Neural crest cell (in vitro differentiated cells): ENCODE results near the gene ZNG1C. TPM values are rescaled to one million over a fixed set of nuclear protein-coding genes. Genes with fewer than 3 reads are reported as not detected.
"Not testable (repeated sequence)": the region's sequence is repeated elsewhere in the genome, so short reads cannot be mapped to it uniquely, and the experiment has no call there.

Experiments used
- DNase-seq: peaks from one replicate; pipeline ENCODE4 v3.0.0; 2021; ENCODE audit warnings: low read depth, mixed read lengths, low spot score
- H3K27ac Mint-ChIP-seq: one replicate; pipeline ENCODE4 v1.8.0; 2021; ENCODE audit warnings: mild to moderate bottlenecking, mixed read lengths; ENCODE audit not compliant: unreplicated experiment
- H3K27me3 Mint-ChIP-seq: 2 replicates; pipeline ENCODE4 v1.8.0; 2021; ENCODE audit warnings: low read depth, mild to moderate bottlenecking, mixed read lengths
- H3K36me3 Mint-ChIP-seq: 2 replicates; pipeline ENCODE4 v1.8.0; 2021; ENCODE audit warnings: low read depth, mild to moderate bottlenecking, mixed read lengths
- H3K4me1 Mint-ChIP-seq: 2 replicates; pipeline ENCODE4 v1.8.0; 2021; ENCODE audit warnings: mixed read lengths
- H3K4me3 Mint-ChIP-seq: one replicate; pipeline ENCODE4 v1.8.0; 2021; ENCODE audit warnings: mild to moderate bottlenecking, mixed read lengths
- H3K9me3 Mint-ChIP-seq: 2 replicates; pipeline ENCODE4 v1.8.0; 2021; ENCODE audit warnings: mixed read lengths
- long read RNA-seq: library from polyadenylated mRNA; unstranded; transcript quantifications from one replicate; pipeline ENCODE4 v2.0.0, GENCODE V29; 2020
- total RNA-seq: library from RNA; stranded (reverse); gene quantifications from 2 replicates; pipeline ENCODE4 v1.2.1, GENCODE V29; 2021

The ZNG1C gene
- 28.0 and 29.6 TPM in 2 replicates for total RNA-seq
- long read RNA-seq, transcript CBWD3-206 (3 exons, 1,736 nt): major isoform, 8 of 25 reads
- long read RNA-seq, partial matches to known transcripts: 1 of 25 reads
- long read RNA-seq, other reads (novel, unspliced or antisense): 16 of 25 reads

GRCh38 chr9:68241683-68242082 lies at the start of gene ZNG1C:
TSS of gene ZNG1C (plus strand) at chr9:68241983. CDS start at chr9:68242032, 49 bp downstream.
- H3K27ac Mint-ChIP-seq, DNase-seq, H3K36me3 Mint-ChIP-seq, H3K4me3 Mint-ChIP-seq, H3K4me1 Mint-ChIP-seq, H3K27me3 Mint-ChIP-seq, H3K9me3 Mint-ChIP-seq: not testable (repeated sequence)

- DNase-seq, H3K9me3 Mint-ChIP-seq, H3K36me3 Mint-ChIP-seq, H3K27me3 Mint-ChIP-seq, H3K4me1 Mint-ChIP-seq, H3K4me3 Mint-ChIP-seq, H3K27ac Mint-ChIP-seq: not testable (repeated sequence)
Measured at GRCh38 chr9:68242437-68242836, 654 bp downstream of the ZNG1C start.

GRCh38 chr9:68281041-68281440 lies 39.3 kb downstream of the ZNG1C start:
- H3K27ac Mint-ChIP-seq, H3K4me3 Mint-ChIP-seq, DNase-seq, H3K36me3 Mint-ChIP-seq, H3K27me3 Mint-ChIP-seq, H3K9me3 Mint-ChIP-seq, H3K4me1 Mint-ChIP-seq: not testable (repeated sequence)

- H3K36me3 Mint-ChIP-seq, H3K9me3 Mint-ChIP-seq, H3K4me3 Mint-ChIP-seq, H3K27ac Mint-ChIP-seq, DNase-seq, H3K4me1 Mint-ChIP-seq, H3K27me3 Mint-ChIP-seq: not testable (repeated sequence)
Measured at GRCh38 chr9:68302567-68302966, 60.8 kb downstream of the ZNG1C start, which contains the start of gene FOXD4L3. TSS of gene FOXD4L3 (plus strand) at chr9:68302867. CDS start at chr9:68302952, 85 bp downstream.

- H3K36me3 Mint-ChIP-seq, H3K4me1 Mint-ChIP-seq, H3K4me3 Mint-ChIP-seq, H3K9me3 Mint-ChIP-seq, H3K27ac Mint-ChIP-seq, DNase-seq, H3K27me3 Mint-ChIP-seq: not testable (repeated sequence)
Measured at GRCh38 chr9:68303771-68304170, 62.0 kb downstream of the ZNG1C start.

- not testable (repeated sequence) for H3K36me3 Mint-ChIP-seq
Measured at GRCh38 chr9:68304212-68304611, 62.4 kb downstream of the ZNG1C start.

GRCh38 chr9:68304777-68305176 lies 63.0 kb downstream of the ZNG1C start:
- not testable (repeated sequence) for DNase-seq, H3K27me3 Mint-ChIP-seq, H3K4me3 Mint-ChIP-seq, H3K36me3 Mint-ChIP-seq, H3K4me1 Mint-ChIP-seq, H3K27ac Mint-ChIP-seq, H3K9me3 Mint-ChIP-seq

More at GRCh38 chr9:68304212-68304611, 62.4 kb downstream of the ZNG1C start:
- DNase-seq, H3K4me3 Mint-ChIP-seq, H3K4me1 Mint-ChIP-seq, H3K27ac Mint-ChIP-seq, H3K9me3 Mint-ChIP-seq, H3K27me3 Mint-ChIP-seq: not testable (repeated sequence)

GRCh38 chr9:68305680-68306285 lies 64.0 kb downstream of the ZNG1C start:
- not testable (repeated sequence) for H3K4me3 Mint-ChIP-seq, H3K27ac Mint-ChIP-seq, H3K9me3 Mint-ChIP-seq, H3K27me3 Mint-ChIP-seq, DNase-seq, H3K4me1 Mint-ChIP-seq, H3K36me3 Mint-ChIP-seq

GRCh38 chr9:68306391-68306964 lies 64.7 kb downstream of the ZNG1C start:
- not testable (repeated sequence) for H3K9me3 Mint-ChIP-seq, H3K36me3 Mint-ChIP-seq, H3K4me3 Mint-ChIP-seq, H3K4me1 Mint-ChIP-seq, DNase-seq, H3K27me3 Mint-ChIP-seq, H3K27ac Mint-ChIP-seq

GRCh38 chr9:68307127-68307526 lies 65.3 kb downstream of the ZNG1C start:
- not testable (repeated sequence) for H3K9me3 Mint-ChIP-seq, H3K27me3 Mint-ChIP-seq, H3K36me3 Mint-ChIP-seq, DNase-seq, H3K27ac Mint-ChIP-seq, H3K4me1 Mint-ChIP-seq, H3K4me3 Mint-ChIP-seq

GRCh38 chr9:68307654-68308053 lies 65.9 kb downstream of the ZNG1C start:
- H3K4me3 Mint-ChIP-seq, H3K36me3 Mint-ChIP-seq, H3K27ac Mint-ChIP-seq, H3K4me1 Mint-ChIP-seq, H3K9me3 Mint-ChIP-seq, H3K27me3 Mint-ChIP-seq: not testable (repeated sequence)
- peak; percentile 3 for DNase-seq

- not testable (repeated sequence) for H3K36me3 Mint-ChIP-seq, H3K27ac Mint-ChIP-seq, H3K4me3 Mint-ChIP-seq, DNase-seq, H3K4me1 Mint-ChIP-seq, H3K27me3 Mint-ChIP-seq, H3K9me3 Mint-ChIP-seq
Measured at GRCh38 chr9:68311208-68311607, 69.4 kb downstream of the ZNG1C start.

- H3K9me3 Mint-ChIP-seq, H3K4me1 Mint-ChIP-seq, DNase-seq, H3K36me3 Mint-ChIP-seq, H3K27ac Mint-ChIP-seq, H3K4me3 Mint-ChIP-seq: not testable (repeated sequence)
- peaks cover 20% of the 10 kb centered on the region for H3K27me3 Mint-ChIP-seq
Measured at GRCh38 chr9:68318209-68318608, 76.4 kb downstream of the ZNG1C start.

- H3K27ac Mint-ChIP-seq, H3K4me1 Mint-ChIP-seq, H3K9me3 Mint-ChIP-seq, H3K4me3 Mint-ChIP-seq, H3K27me3 Mint-ChIP-seq, DNase-seq, H3K36me3 Mint-ChIP-seq: not testable (repeated sequence)
Measured at GRCh38 chr9:68323749-68324148, 82.0 kb downstream of the ZNG1C start.
